ENCODE data around the gene TRHDE. TPM values are rescaled to one million over a fixed set of nuclear protein-coding genes. Genes with fewer than 3 reads are reported as not detected.

TRHDE gene
- total RNA-seq (2014; rRNA removed; shearing (Covaris generic)), result 2.4 and 8.8 TPM in 2 replicates

GRCh38 chr12:72272091-72272661 lies at the start of gene TRHDE:
TSS of gene TRHDE (plus strand) at chr12:72272370. CDS start at chr12:72272644, 274 bp downstream.
- peak; percentile 36 for DNase-seq (ENCODE audit: low spot score)

GRCh38 chr12:72226510-72226909 lies 45.7 kb upstream of the TRHDE start:
- DNase-seq (ENCODE audit: low spot score), result no peak

- DNase-seq (ENCODE audit: low spot score), result no peak
Measured at GRCh38 chr12:72228424-72228823, 43.7 kb upstream of the TRHDE start.

- DNase-seq (ENCODE audit: low spot score), result no peak
Measured at GRCh38 chr12:72230589-72230988, 41.6 kb upstream of the TRHDE start.

- DNase-seq (ENCODE audit: low spot score), result no peak
Measured at GRCh38 chr12:72234886-72235285, 37.3 kb upstream of the TRHDE start.

- DNase-seq (ENCODE audit: low spot score), result no peak
Measured at GRCh38 chr12:72236071-72236705, 36.0 kb upstream of the TRHDE start.

- DNase-seq (ENCODE audit: low spot score), result no peak
Measured at GRCh38 chr12:72241552-72241951, 30.6 kb upstream of the TRHDE start.

GRCh38 chr12:72242946-72243345 lies 29.2 kb upstream of the TRHDE start:
- no peak for DNase-seq (ENCODE audit: low spot score)

GRCh38 chr12:72246370-72246769 lies 25.8 kb upstream of the TRHDE start:
- no peak for DNase-seq (ENCODE audit: low spot score)

- no peak for DNase-seq (ENCODE audit: low spot score)
Measured at GRCh38 chr12:72250346-72250745, 21.8 kb upstream of the TRHDE start.

GRCh38 chr12:72256725-72257124 lies 15.4 kb upstream of the TRHDE start:
- DNase-seq (ENCODE audit: low spot score), result no peak

- DNase-seq (ENCODE audit: low spot score), result no peak
Measured at GRCh38 chr12:72261885-72262284, 10.3 kb upstream of the TRHDE start.

GRCh38 chr12:72264548-72265175 lies 7.5 kb upstream of the TRHDE start:
- DNase-seq (ENCODE audit: low spot score), result peak; percentile 23

GRCh38 chr12:72267974-72268373 lies 4.2 kb upstream of the TRHDE start:
- peak; percentile 40 for DNase-seq (ENCODE audit: low spot score)

GRCh38 chr12:72268386-72268785 lies 3.8 kb upstream of the TRHDE start:
- DNase-seq (ENCODE audit: low spot score), result no peak

GRCh38 chr12:72269491-72269890 lies 2.7 kb upstream of the TRHDE start:
- no peak for DNase-seq (ENCODE audit: low spot score)

GRCh38 chr12:72270246-72270645 lies 1.9 kb upstream of the TRHDE start:
- no peak for DNase-seq (ENCODE audit: low spot score)

GRCh38 chr12:72270961-72271360 lies 1.2 kb upstream of the TRHDE start:
- DNase-seq (ENCODE audit: low spot score), result no peak

- DNase-seq (ENCODE audit: low spot score), result peak; percentile 47
Measured at GRCh38 chr12:72271451-72272090, 599 bp upstream of the TRHDE start.

GRCh38 chr12:72272731-72273498 lies 745 bp downstream of the TRHDE start:
- no peak for DNase-seq (ENCODE audit: low spot score)

- no peak for DNase-seq (ENCODE audit: low spot score)
Measured at GRCh38 chr12:72273499-72273837, 1.3 kb downstream of the TRHDE start.

GRCh38 chr12:72273851-72274351 lies 1.7 kb downstream of the TRHDE start:
- DNase-seq (ENCODE audit: low spot score), result no peak

Measured in H4 (cell line).